HG03457 (cell line): ENCODE results near the gene LRRC2.
A peak's percentile ranks its signal among the peaks of the same experiment; 100 is the strongest.
"Not testable (repeated sequence)": the region's sequence is repeated elsewhere in the genome, so short reads cannot be mapped to it uniquely, and the experiment has no call there.

ENCODE experiments used
- ATAC-seq: cut with Tn5 transposase; IDR thresholded peaks from one replicate; pipeline ENCODE4 v1.9.1; 2021; ENCODE audit warnings: moderate number of reproducible peaks; ENCODE audit not compliant: unreplicated experiment

LRRC2 gene

DNA sequence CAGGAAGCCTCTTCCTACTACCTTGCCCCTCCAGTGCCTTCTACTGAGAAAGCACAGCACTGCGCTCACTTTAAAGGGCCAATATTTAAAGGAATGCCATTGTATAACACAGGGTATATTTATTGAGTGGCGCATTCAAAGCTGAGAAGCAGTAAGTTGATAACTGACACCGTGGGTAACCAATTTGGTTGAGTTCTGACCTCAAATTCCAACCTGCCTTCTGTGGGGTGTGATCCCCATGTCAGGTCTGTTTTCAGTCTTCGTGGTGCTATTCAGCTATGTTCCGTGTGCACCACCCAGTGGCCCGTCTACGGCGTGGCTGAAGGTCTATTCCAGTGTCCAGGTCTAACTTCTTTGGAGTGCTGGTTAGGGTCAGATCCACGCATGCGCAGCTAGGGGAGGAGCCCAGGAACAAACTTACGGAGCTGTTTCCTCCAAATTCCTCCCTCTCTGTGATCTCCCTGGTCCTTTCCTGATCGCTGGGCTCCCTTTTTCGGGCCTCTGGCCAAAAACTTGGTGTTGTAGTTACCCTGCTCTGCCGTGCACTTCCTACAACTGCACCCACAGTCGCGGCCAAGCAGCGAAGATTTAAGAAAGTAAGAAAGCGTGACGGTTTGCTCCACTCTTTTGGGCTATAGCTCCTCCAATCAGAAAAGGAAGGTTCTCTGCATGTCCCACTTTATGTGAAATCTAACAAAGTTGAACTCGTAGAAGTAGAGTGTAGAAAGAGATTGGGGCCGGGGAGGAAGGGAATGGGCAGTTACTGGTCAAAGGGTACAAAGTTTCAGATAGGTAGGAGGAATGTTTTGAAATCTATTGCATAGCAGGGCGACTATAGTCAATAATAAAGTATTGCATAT, 7.7 kb downstream of the LRRC2 start:
- peak; percentile 77 for ATAC-seq

DNA sequence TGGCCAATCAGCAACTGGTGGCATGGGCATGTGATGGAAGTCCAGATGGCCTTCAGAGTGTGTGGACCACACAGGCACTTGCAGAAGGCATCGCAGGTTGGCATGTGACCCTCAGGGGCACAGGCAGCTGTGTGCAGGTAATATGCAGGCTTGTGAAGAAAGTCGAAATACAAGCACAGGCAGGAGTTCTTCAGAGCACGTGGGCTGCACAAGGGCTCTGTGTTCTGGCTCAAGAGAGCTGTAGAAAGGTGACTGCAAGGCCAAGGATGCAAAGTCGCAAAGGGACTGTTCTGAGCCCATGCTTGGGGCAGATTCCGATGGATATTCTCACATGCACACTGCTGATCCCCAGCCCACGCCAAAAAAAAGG, 8.3 kb downstream of the LRRC2 start:
- no peak for ATAC-seq

DNA sequence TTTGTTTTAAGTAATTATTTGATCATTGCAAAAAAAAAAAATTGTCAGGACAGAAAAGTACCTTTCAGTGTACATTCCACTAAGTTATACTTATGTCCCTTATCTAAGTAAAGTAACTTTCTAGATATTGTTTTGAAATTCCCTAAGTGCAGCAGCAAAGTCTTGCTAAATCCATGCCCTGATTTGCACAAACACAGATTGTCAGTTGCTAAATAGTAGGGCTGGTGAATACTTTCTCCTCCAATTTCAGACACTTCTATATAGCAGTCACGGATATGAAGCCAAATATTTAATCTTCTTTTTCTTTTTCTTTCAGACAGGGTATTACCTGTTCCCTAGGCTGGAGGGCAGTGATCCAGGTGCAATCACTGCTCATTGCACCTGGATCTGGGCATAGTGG, 12.9 kb downstream of the LRRC2 start:
- ATAC-seq, result no peak

DNA sequence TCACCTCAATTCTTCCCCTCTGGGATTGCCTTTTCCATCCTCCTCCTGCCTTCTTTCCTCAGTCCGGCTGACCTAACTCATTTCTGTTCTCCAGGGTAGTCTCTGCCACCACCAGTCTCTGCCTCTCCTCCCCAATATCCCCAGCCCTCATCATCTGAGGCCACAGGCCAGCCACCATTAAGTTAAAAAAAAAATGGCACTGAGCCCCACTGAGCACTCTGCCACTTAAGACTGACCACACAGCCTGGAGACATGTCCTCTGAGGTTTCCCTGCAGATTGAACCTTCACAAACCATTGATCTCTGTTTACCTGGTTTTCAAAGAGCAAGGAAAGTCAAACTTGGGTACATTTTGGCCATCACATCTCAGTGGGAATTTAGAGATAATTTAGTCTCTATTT, 13.6 kb downstream of the LRRC2 start:
- ATAC-seq, result no peak

DNA sequence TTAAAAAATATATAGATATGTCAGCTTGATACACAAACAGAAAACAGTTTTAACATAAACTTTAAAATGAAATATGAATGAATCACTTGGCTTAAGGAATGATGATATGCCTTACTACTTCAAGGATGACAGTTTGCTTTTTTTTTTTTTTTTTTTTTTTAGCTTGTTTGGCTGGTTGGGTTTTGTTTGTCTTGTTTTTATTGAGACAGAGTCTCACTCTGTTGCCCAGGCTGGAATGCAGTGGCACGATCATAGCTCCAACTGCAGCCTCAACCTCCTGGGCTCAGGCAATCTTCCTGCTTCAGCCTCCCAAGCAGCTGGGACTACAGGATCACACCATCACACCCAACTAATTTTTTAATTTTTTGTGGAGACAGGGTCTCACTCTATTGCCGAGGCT, 14.5 kb downstream of the LRRC2 start:
- ATAC-seq, result no peak

DNA sequence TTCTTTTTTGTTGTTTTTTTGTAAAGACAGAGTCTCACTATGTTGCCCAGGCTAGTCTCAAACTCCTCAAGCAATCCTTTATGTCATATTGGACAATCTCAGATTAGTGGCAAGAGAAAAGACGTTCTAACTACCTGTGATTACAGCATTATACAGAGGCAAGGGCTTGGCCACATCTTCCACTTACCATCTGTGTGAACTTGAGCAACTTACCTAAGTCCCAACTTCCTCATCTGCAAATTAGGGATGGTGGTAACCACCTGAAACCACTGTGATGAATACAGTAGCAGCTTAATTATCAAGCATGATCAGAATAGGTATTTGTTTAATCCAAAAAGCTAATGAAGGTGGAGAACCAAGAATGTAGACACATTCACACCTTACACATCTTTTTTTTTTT, 16.1 kb downstream of the LRRC2 start:
- no peak for ATAC-seq

DNA sequence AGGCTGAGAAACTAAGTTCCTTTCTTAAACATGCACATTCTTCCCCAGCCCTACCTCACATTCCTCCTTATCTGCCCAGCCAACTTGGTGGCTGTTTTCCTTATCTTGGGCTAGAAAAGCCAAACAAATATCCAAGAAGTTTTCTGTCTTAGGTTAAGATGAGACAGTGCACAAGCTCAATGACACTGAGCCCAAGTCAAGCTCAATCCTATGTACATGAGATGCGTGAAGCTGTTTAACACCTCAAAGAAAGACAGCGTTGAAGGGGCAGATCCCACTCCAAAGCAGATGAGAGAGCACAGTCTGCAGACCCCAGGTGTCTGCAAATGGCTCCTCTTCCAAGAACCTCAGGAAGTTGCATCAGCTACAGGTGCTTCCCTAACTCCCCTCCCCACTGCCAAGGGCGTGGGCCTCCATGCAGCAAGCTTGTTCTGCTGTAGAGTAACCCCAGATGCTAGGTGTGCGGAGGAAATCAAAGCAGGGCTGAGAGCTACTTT, 16.6 kb downstream of the LRRC2 start:
- no peak for ATAC-seq

DNA sequence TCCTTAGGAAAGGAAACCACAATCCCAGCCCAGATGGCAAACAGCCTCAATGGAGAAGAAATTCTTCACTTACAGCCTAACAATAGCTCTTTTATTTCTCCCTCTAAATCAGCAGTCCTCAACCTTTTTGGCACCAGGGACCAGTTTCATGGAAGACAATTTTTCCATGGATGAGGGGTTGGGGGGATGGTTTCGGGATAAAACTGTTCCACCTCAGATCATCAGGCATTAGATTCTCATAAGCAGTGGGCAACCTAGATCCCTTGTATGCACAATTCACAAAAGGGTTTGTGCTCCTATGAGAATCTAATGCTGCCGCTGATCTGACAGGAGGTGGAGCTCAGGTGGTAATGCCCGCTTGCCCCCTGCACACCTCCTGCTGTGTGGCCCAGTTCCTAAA, 17.5 kb downstream of the LRRC2 start:
- not testable (repeated sequence) for ATAC-seq

DNA sequence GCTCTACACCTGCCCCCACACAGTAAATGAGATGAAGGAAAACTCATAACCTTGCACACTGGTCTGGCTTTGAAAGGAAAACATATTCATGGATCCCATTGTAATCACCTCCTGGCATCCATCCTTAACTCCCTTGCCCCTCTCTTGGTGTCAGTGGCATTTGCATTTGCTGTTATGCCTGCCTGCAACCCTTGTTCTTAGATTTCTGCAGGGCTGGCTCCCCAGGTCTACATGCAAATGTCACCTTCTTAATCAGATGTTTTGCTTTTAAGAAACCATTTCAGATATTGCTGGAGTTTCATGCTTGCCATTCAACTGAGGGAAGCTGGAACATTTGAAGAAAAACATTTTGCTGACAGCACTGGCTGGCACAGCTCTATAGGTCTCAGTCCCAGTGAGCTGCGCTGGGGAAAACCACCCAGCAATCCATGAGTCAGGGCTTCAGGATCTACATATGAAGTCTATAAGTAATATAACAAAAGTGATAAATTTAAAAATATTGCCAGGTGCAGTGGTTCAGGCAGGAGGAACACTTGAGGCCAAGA, 19.1 kb downstream of the LRRC2 start:
- ATAC-seq, result no peak

DNA sequence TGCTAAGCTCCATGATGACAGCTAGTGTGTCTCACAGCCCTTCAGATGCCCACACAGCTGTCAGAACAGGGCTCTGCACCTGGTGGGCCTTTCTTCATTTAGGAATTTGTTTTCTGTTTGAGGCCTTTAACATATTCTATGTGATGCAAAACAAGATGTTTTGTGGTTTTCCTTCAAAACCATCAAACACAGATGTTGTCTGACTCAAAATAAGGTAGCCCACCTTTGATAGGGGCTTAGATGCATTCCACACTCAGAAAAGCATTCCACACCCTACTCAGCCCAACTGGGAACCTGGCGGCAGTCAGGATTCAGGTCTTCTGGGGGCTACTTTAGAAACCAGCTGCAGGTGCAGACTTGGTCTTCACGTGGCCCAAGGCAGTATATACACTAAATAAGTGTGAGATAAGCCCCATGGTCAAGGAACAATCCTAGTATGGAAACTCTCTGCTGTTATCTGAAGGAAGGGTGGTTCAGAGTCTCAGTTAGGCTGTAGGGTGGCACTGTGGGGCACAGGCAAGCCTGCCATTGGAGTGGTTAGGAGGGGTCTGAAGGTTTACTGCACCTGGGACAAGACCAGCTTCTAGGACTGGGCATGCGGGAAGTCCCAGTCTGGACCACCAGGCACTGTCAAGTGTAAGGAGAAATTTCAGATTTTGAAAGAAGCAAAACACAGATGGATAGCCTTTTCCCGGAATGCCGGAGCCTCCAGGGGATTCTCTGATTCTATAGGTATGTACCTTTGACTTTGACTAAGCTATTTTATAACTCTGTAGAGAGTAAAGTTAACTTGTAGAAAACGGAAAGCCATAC, 20.1 kb downstream of the LRRC2 start:
- no peak for ATAC-seq

DNA sequence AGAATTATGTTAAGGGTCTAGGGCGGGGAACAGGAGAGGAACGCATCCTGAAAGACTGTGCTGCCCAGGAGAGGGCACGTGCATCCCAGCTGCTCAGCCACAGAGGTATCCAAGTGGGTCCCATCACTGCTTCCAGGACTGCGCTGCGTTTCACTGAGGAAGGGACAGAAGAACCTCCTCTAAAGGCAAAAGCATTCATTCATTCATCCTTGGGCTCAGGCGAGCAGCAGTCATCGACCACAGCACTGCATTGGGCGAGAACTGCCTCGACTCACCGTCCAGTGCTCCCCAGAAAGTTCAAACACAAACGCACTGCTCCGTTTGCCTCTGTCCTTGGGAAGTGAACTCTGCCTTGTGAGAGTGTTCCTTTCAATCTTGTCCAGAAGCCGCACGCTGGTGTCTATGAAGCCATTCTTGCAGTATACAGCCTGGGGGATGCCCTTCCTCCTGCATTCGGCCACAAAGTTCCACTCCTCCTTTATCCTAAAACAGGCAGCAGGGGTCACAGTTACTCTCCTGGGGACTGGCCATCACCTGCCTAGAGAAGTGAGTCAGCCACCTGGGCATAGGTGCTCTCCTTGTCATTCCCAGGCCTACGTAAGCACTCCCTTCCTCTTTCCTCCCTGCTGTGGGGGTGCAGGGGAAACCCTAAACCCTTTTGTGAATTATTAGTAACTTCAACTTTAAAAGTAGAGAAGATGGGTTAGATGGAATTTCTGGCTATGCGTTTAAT, 21.2 kb downstream of the LRRC2 start:
- no peak for ATAC-seq

DNA sequence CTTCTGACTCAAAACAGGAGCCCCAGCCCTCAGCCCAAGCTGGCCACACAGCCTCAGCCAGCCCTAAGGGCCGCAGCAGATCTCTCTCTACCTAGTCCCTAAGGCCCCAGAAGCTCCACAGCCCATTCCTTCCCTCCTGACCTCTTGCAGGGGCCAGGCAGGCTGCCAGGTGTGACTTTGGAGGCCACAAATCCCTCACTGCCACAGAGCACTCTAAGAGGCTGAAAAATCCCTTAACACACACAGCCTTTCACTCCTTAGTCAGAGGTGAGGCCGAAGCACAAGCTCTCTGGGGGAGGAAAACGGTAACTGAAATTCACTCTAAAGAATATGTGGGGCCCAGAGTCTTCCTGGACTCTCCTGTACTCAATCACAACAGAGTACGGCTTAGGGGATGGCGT, 23.3 kb downstream of the LRRC2 start:
- no peak for ATAC-seq

DNA sequence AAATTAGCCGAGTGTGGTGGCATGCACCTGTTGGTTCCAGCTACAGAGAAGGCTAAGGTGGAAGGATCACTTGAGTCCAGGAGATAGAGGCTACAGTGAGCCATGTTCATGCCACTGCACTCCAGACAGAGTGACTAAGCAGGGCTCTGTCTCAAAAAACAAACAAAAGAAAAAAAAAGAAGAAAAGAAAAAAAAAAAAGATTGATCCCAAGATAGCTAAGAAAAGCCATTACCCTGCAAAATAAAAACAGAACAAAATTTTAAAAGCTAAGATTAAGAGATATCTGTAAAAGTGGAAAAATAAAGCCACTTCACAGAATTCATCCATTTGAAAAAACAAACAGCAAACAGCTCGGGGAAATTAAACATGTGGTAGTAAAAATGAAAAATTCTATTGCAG, 23.8 kb downstream of the LRRC2 start:
- no peak for ATAC-seq

DNA sequence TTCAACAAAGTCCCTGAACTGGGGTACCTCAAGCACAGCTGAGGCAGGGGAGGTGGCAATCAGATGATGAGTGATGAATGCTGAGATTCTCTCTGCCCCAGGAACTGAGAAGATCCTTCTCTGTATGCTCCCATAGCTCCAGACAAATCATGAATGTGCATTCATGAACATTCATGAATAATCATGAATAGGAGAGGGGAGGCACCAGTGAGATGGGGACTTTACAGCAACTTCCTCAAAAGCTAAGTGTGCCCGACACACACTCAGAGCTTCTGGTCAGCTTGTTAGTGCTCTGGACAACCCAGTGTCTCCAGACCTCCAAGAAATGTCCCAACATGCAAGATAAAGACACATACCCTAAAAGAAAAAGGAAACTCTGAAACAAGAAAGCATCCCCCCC, 24.3 kb downstream of the LRRC2 start:
- no peak for ATAC-seq

DNA sequence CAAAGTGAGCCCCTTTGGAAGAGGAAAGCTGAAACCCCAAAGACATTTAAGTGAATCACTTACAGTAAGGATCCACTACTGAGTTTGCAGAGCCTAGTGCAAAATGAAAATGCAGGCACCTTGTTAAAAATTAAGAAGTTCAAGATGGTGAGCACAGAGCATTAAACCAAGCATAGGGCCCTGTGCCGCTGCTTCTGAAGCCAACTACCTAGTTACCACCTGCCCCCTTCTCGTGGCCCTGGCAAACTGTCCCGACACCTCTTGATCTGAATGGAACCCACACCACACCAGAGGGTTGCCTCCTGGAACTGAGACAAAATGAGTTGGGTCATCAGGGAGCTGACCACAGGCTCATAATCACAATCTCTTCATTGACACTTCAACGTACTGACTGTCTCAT, 25.6 kb downstream of the LRRC2 start:
- ATAC-seq, result no peak

DNA sequence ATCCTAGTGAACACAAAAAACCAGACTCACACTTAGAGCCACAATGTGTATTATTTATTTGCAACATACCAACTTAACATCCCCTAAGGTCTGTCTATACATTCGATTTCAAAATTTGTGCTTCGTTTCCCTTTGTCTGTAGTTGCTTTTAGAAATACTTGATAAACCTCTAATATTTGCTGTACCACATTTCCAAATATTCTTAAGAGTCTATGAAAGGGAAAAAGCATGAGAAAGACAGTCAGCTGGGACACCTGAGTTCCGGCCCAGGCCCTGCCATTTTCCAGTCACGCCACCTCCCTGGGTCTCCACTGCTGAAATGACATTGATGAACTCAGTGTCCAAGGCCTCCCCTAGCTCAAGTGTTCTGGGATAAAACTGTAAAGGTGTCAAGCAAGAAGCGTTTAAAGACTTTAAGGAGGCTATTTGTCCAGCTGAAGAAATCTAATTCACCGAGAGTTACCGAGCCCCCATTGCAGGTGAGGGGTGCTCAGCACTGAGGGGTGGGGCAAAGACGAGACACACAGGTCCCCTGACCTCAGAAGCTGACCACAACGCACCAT, 26.6 kb downstream of the LRRC2 start:
- no peak for ATAC-seq

DNA sequence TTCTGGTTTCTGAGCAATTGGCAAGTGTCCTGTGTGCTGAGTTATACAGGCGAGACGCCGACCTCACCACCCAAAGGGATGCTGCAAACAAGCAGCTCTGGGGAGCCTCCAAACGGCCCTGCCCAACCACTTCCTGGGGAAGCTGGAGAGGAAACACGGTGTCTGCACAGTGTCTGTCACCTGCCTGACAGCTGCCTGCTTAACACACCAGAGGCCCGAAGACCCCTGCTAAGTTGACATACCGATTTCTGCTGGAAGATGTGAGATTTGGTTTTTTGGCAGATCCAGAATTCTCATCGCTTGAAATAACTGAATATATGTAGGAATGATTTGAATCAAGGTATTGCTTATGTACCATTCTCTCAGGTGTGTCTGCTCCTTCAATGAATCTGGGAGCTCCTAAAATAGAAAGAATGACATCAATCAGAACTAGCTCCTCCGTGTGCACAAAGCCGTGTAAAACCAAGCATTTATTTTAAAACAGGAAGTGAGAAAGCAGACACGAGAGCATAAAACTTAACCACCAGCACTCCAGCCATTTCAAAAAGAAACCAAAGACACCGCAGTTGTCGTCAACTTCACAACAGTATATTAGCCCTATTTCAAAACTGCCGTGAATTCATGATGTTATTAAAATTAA, 27.2 kb downstream of the LRRC2 start:
- ATAC-seq, result peak; percentile 72

DNA sequence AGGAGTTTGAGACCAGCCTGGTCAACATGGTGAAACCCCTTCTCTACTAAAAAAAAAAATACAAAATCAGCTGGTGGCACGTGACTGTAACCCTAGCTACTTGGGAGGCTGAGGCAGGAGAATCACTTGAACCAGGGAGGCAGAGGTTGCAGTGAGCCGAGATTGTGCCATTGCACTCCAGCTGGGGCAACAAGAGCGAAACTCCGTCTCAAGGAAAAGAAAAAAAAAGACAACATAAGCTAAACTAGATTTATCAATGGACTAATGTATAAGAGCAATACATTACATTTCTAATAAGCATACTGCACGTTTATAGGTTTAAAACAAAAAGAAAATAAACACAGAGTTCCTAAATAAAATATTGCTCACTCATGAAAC, 27.7 kb downstream of the LRRC2 start:
- not testable (repeated sequence) for ATAC-seq

DNA sequence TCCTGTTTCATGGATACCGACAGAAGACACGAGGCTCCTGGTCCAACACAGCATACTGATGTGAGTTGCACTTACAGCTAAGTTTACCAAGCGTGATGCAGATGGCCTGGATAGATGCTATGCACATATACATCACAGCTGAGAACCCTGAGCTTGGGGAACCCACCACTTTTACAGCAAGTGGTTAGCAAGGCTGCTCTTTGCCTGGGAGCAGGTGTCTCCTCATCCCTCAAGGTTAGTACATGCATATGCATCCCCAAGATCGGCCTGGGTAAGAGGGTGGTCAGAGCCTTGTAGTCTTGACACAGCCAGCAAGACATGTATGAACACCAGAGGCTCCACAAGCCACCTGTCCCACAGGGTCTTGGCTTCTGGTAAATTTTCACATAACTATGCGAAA, 28.3 kb downstream of the LRRC2 start:
- no peak for ATAC-seq

DNA sequence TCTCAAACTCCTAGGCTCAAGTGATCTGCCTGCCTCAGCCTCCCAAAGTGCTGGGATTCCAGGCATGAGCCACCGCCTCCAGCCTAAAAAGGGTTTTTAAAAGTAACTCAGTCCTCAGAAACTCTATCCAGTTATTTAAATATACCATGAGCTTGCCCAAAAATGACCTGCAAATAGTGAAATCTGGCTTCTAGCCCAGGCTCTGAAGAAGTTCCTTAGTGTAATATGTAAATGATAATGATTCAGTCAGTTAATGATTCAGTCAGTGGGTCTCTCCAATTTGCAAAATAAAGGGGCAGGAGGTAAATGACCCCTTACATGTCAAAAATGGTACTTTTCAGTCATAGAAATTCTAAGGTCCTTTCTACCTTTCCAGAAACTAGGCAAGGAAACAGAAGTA, 28.8 kb downstream of the LRRC2 start:
- no peak for ATAC-seq
